Measurements from ENCODE around the gene ZMAT3.
"Not testable (repeated sequence)": the region's sequence is repeated elsewhere in the genome, so short reads cannot be mapped to it uniquely, and the experiment has no call there.

ZMAT3 gene, protein sequence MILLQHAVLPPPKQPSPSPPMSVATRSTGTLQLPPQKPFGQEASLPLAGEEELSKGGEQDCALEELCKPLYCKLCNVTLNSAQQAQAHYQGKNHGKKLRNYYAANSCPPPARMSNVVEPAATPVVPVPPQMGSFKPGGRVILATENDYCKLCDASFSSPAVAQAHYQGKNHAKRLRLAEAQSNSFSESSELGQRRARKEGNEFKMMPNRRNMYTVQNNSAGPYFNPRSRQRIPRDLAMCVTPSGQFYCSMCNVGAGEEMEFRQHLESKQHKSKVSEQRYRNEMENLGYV
- 31.7 to 43.7 (median 37.9) reads per million in 4 experiments for total RNA-seq

- peak; percentile 71 for DNase-seq
These were observed at the start of gene ZMAT3 for GRCh38 chr3:179071323-179072099. ZMAT3 (minus strand) TSS chr3:179071809; CDS start chr3:179067752, 4,057 bp downstream.

DNA sequence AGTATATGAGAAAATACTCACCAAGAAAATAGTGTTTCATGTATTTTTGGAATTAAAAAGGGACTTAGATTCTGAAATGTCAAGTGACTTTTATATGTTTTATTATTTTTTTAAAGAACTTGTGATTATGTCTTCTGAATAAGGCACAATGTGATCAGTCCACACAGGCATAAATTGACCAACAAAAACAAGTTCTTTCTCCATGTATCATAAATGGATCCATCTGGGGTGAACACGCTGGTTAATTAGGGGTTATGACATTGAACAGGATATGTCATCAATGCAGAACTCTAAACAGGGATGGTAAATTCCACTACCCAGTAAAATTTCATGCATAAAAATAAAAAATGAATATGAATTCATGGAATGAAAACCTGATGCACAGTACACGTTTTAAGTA, 45.2 kb upstream of the ZMAT3 start:
- no peak for DNase-seq

DNA sequence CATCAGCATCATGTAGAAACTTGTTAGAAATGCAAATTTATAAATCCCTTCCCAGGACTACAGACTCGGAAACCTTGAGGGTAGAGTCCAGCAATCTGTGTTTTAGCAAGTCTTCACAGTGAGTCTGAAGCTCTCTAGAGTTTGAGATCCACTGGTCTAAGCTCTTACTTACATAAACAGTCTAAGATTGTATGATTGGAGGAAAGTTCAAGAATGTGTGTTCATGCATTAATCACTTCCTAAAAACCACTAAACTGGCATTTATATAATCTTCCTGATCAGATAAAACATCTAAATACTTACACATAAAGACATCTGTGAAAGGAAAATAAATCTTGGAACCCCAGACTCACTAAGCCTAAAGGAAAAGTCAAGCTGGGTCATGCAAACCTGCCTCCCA, 43.8 kb upstream of the ZMAT3 start:
- not testable (repeated sequence) for DNase-seq

GRCh38 chr3:179113903-179114302, 42.3 kb upstream of the ZMAT3 start:
- DNase-seq = no peak

GRCh38 chr3:179108086-179108485, 36.5 kb upstream of the ZMAT3 start:
- no peak for DNase-seq

- DNase-seq = no peak
These were observed 36.0 kb upstream of the ZMAT3 start for GRCh38 chr3:179107617-179108016.

GRCh38 chr3:179105881-179106280, 34.3 kb upstream of the ZMAT3 start:
- DNase-seq = no peak

GRCh38 chr3:179100652-179101051, 29.0 kb upstream of the ZMAT3 start:
- no peak for DNase-seq

DNA sequence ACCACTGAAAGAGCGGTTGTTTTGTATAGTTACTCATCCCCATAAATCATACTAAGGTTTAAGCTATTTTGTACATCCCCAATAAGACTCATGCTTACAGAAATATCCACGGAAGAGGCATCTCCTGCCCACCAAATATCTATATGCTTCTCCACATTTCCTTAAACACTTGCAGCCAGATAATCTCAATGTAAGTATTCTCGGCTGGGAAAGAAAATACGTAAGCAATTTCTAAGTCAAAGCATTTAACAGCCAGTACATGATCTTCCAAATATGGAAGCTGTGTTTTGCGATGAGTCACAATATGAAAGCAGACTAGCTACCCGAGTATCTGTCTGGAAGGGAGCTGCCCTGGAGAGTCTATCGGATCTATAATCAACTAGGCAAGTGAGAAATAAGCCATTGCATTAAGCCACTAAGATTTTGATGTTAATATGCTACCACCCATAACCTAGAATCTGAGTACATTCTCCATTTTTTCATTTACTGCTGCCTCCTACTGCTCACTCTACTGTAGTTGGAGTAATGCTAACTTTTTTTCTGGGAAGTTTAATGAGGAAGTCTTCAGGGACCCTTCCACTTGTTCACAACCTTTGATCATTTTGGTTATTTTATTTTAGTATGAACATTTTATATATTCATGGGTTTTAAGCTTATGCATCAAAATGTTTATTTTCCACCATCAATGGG, 26.9 kb upstream of the ZMAT3 start:
- no peak for DNase-seq

- DNase-seq = no peak
These were observed 22.2 kb upstream of the ZMAT3 start for GRCh38 chr3:179093807-179094206.

DNA sequence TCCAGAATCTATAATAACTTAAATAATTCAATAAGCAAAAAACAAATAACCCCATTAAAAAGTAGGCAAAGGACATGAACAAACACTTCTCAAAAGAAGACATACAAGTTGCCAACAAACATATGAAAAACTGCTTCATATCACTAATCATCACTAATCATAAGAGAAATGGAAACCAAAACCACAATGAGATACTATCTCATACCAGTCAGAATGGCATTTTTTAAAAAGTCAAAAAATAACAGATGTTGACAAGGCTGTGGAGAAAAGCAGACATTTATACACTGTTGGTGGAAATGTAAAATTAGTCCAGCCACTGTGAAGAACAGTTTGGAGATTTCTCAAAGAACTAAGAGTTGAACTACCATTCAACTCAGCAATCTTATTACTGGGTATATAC, 19.5 kb upstream of the ZMAT3 start:
- no peak for DNase-seq

GRCh38 chr3:179088306-179088705, 16.7 kb upstream of the ZMAT3 start:
- DNase-seq = no peak

GRCh38 chr3:179083977-179084376, 12.4 kb upstream of the ZMAT3 start:
- no peak for DNase-seq

DNA sequence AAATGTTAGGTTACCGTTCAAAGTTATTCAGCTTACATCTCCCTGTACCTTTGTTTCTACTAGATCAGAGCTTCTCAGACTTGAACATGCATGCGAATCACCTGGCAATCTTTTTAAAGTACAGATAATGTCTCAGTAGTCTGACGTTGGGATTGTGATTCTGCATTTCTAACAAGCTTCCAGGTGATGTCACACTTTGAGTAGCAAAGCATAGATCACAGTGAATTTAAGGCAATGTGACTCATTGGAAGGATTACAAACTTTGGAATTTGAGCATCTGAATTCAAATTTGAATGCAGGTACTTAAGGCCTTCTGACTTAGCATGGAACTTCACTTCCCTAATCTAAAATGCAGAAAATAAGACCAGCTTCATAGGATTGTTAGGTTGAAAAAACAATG, 10.8 kb upstream of the ZMAT3 start:
- DNase-seq = no peak

- DNase-seq = no peak
These were observed 10.3 kb upstream of the ZMAT3 start for GRCh38 chr3:179081885-179082284.

DNA sequence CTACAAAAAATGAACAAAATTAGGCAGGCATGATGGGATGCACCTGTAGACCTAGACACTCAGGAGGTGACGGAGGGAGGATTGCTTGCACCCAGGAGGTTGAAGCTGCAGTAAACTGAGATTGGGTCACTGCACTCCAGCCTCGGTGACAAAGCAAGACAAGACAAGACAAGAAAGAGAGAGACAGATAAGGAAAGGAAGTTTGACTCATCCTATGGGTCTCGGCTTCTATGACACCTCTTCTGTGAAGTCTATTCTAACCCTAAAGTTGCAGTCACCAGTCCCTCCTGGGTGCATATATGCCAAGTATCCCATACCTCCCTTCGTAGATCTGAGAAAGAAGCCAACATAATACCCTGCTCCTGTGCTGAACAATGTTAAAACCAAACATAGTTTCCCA, 7.9 kb upstream of the ZMAT3 start:
- no peak for DNase-seq

GRCh38 chr3:179076243-179077027, 4.8 kb upstream of the ZMAT3 start:
- no peak for DNase-seq

DNA sequence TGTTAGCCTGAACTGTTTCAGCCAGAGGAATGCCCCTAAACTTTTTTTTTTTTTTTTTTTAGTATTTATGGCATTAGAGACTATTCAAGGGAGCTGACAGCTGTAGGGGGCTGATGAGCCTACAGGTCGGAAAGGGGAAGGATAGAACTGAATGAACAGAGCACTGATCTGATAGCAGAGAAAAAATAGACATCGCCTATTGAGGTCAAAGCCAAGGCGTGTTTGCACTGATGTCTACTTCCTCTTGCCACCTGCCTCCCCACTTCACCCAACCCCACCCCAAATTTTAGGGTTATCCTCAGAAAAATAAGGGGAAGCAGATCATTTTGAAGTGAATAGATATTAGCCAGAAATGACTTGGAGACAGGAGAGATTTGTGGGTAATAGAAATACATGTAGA, 3.0 kb upstream of the ZMAT3 start:
- DNase-seq = no peak

- no peak for DNase-seq
These were observed 2.2 kb upstream of the ZMAT3 start for GRCh38 chr3:179073816-179074215.

DNA sequence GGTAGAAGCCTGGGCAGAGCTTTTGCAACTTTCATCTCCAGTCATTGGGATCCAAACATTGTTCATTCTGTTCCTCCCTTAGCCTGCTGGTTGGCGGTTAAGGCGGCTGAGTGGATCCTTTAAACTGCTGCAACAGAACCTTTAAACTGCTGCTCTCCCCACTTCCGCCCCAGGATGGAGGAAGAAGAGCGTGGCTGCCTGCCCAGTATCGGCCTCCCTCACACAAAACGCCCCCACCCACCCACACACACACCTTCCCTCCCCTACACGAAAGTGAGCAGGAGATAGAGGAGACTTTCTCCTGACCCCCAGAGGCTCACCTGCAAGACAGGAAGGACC, 460 bp upstream of the ZMAT3 start:
- no peak for DNase-seq

DNA sequence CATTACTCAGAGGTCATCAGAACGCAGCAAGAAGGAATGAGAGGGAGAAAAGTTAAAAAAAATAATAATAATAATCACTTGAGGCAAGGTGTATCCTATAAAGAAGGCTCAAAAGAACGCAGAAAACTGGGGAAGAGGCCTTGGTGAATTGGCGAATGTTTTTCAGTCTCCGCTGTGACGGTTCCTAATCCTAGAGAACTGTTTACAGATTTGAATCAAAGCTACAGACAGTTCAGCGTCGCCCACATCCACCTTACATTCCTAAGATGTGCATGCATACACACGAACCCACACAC, 634 bp downstream of the ZMAT3 start:
- no peak for DNase-seq

- DNase-seq = no peak
These were observed 1.7 kb downstream of the ZMAT3 start for GRCh38 chr3:179069762-179070390.

Measured in effector CD8-positive, alpha-beta T cell (primary cell).